Body of pancreas (tissue), 4 donors: Measurements from ENCODE around the gene FGF12. TPM values are rescaled to one million over a fixed set of nuclear protein-coding genes. Genes with fewer than 3 reads are reported as not detected.

Experiments
- ATAC-seq: fragments of 150-250 bp; one replicate; pipeline ENCODE4 v1.9.1; 2016
- DNase-seq, 4 donors: peaks; one replicate each; pipeline ENCODE4 v3.0.0-alpha.2; 2019
- H3K27ac ChIP-seq, 4 donors: fragments of 200-600 bp; sonication (generic); 1 replicate in 3 of 4; 2 replicates in 1 of 4; pipeline versions ENCODE4 v1.5.1 to v1.6.1; 2016 to 2019; ENCODE audit warnings: mild to moderate bottlenecking in 1 of 4, mixed read lengths in 1 of 4, moderate library complexity in 1 of 4
- H3K27me3 ChIP-seq, 2 donors: fragments of 200-600 bp; sonication (generic); one replicate each; pipeline ENCODE4 v1.6.0; 2016; ENCODE audit warnings: mild to moderate bottlenecking in 1 of 2
- H3K36me3 ChIP-seq, 2 donors: fragments of 200-600 bp; sonication (generic); replicated peaks in 1 of 2; 2 replicates each; pipeline ENCODE4 v1.5.1; 2016; ENCODE audit warnings: low read depth in 2 of 2; ENCODE audit not compliant: insufficient read depth in 1 of 2
- H3K4me1 ChIP-seq: fragments of 200-600 bp; sonication (generic); one replicate; pipeline ENCODE4 v1.6.0; 2016
- H3K4me3 ChIP-seq, 2 donors: fragments of 200-600 bp; sonication (generic); 1 replicate in 1 of 2; 2 replicates in 1 of 2; pipeline ENCODE4 v1.5.1; 2016 to 2019
- H3K9me3 ChIP-seq, 3 donors: fragments of 200-600 bp; sonication (generic); 1 replicate in 2 of 3; 2 replicates in 1 of 3; pipeline ENCODE4 v1.5.1; 2016
- POLR2A ChIP-seq, 3 donors: fragments of 450-650 bp; IDR thresholded peaks; one replicate each; pipeline ENCODE4 v1.6.1; 2016; ENCODE audit warnings: antibody characterized with exemption in 3 of 3, mild to moderate bottlenecking in 2 of 3
- WGBS, 2 donors: methylation state at CpG; one replicate each; pipeline ENCODE4 v1.1.5; 2017; 5-methylcytosine and 5-hydroxymethylcytosine counted together
- intact Hi-C: fragments of 100-400 bp; cut with DNase I; formaldehyde crosslinking; loops from one replicate; pipeline ENCODE4 v1.15.1; 2023
- total RNA-seq, 2 donors: library from RNA; depleted of rRNA; stranded (reverse); fragments of >200 nt; gene quantifications; one replicate each; pipeline ENCODE4 v1.1.0, GENCODE V29; 2016
- TF ChIP-seq, protein P1 (sequence below), 7 experiments: fragments of 450-650 bp in 4 of 7; fragments of 200-600 bp in 3 of 7; sonication (generic) in 3 of 7; IDR thresholded peaks; one replicate each; pipeline ENCODE4 v1.5.1; 2016 to 2019; ENCODE audit warnings: antibody characterized with exemption in 7 of 7

The FGF12 gene
- total RNA-seq, 2 donors from 2014 or later = 0.99 to 2.3 TPM

DNA sequence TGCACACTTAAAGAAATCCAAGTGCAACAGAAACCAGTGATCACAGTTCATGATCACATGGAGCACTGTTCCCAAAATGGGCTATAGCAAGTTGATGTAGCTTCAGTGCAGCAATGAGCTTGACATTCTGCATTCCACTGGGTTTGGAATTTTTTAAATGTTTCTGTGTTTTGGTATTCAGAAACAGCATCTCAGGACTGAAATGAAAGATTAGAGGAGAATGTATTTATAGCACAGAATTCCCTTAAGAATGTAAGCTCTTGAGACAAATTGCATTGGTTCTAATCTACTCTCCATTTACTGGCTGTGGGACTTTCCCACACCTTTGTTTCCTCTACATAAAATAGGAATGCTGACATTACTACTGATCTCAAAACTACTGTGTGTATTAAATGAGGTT is 162.7 kb downstream of the FGF12 start:
- TF ChIP-seq, protein P1, sequence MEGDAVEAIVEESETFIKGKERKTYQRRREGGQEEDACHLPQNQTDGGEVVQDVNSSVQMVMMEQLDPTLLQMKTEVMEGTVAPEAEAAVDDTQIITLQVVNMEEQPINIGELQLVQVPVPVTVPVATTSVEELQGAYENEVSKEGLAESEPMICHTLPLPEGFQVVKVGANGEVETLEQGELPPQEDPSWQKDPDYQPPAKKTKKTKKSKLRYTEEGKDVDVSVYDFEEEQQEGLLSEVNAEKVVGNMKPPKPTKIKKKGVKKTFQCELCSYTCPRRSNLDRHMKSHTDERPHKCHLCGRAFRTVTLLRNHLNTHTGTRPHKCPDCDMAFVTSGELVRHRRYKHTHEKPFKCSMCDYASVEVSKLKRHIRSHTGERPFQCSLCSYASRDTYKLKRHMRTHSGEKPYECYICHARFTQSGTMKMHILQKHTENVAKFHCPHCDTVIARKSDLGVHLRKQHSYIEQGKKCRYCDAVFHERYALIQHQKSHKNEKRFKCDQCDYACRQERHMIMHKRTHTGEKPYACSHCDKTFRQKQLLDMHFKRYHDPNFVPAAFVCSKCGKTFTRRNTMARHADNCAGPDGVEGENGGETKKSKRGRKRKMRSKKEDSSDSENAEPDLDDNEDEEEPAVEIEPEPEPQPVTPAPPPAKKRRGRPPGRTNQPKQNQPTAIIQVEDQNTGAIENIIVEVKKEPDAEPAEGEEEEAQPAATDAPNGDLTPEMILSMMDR (IDR thresholded peaks at IDR 0.05) = no peak
- no peak for TF ChIP-seq POLR2A (IDR thresholded peaks at IDR 0.05)
- Histone ChIP-seq H3K4me3 (no peak overlapping the region), H3K9me3 (no peaks in the 10 kb centered on the region), H3K27ac (no peak overlapping the region), H3K36me3 (no peaks in the 10 kb centered on the region), H3K27me3 (no peaks in the 10 kb centered on the region), H3K4me1 (no peaks in the 10 kb centered on the region)
- intact Hi-C loops = loop anchor here (5.0 kb wide), 1 partner anchor 238 kb away; no protein-coding TSS in a partner anchor
- DNase-seq (no peak), ATAC-seq (no peak)

DNA sequence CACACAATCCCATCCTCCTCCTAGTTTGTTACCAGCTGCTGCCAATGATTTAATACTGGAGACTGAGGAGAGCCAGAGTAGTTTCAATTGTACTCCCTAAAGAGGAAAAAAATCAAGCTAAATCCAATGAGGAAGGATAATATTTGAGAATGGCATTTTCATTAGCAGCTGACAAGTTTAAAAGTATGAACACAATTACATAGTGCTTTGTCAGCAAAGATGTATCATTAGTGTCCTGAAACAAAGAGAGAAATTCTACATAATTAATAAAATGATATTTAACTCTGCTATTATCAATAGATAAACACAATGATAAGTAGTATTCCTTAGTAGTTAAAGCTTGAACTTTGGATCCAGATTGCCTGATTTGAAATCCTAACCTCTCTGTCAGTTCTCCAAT is 163.9 kb downstream of the FGF12 start:
- no peak for ATAC-seq
- intact Hi-C loops = no loop called here

DNA sequence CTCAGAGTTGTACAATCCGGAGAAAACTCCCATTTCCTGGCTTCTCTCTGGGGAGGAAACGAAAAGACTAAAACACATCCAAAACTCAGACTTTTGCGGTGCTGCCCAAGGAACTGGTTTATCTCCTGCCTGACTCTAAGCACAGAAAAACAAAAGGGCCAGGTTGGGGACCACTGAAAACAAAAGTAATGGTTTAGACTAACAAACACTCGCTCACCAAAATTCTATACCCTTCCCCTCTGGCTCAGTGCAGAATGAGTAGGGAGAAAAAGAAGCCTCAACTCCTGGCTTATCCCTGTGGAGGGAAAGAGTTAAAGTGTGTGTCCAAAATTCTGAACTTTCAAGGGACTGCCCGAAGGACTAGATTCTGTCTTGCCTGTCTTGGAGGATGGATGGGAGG is 173.6 kb downstream of the FGF12 start:
- TF ChIP-seq POLR2A (IDR thresholded peaks at IDR 0.05) = no peak
- TF ChIP-seq, protein P1 (IDR thresholded peaks at IDR 0.05) = no peak
- ATAC-seq (no peak), DNase-seq (no peak)
- no peaks in the 10 kb centered on the region for H3K36me3 ChIP-seq
- no peaks in the 10 kb centered on the region for H3K4me1 ChIP-seq
- H3K27ac ChIP-seq = no peak overlapping the region
- no peaks in the 10 kb centered on the region for H3K27me3 ChIP-seq
- no peaks in the 10 kb centered on the region for H3K9me3 ChIP-seq
- 62 to 69% methylated on average over 5 of the region's 5 CpGs for WGBS, 2 donors
- H3K4me3 ChIP-seq = no peak overlapping the region
- intact Hi-C loops = no loop called here

More for the DNA sequence above, 163.9 kb downstream of the FGF12 start:
- DNase-seq = no peak
- H3K4me1 ChIP-seq = no peaks in the 10 kb centered on the region
- H3K36me3 ChIP-seq = no peaks in the 10 kb centered on the region
- no peak overlapping the region for H3K27ac ChIP-seq
- TF ChIP-seq, protein P1 (IDR thresholded peaks at IDR 0.05) = no peak
- TF ChIP-seq POLR2A (IDR thresholded peaks at IDR 0.05) = no peak
- no peak overlapping the region for H3K4me3 ChIP-seq
- no peaks in the 10 kb centered on the region for H3K9me3 ChIP-seq
- no peaks in the 10 kb centered on the region for H3K27me3 ChIP-seq

DNA sequence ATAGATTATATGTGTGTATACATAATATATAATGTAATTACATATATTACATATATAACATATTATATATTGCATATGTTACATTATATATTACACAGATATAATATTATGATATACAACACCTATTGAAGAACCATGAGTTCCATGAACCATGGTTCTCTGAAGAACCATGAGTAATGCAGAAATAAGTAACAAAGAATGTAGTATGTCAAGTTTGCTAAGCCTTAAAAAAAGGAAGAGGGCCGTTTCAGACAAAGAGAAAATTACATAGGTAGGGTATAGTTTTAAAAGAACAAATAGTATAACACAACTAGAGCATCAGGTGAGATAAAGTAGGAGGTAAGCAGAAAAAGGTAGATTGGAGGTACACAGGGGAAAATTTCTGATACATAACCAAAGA is 177.0 kb downstream of the FGF12 start:
- H3K27ac ChIP-seq = no peak overlapping the region
- TF ChIP-seq, protein P1 (IDR thresholded peaks at IDR 0.05) = no peak
- no peak for TF ChIP-seq POLR2A (IDR thresholded peaks at IDR 0.05)
- intact Hi-C loops = no loop called here
- H3K9me3 ChIP-seq = no peaks in the 10 kb centered on the region
- no peaks in the 10 kb centered on the region for H3K36me3 ChIP-seq
- H3K4me3 ChIP-seq = no peak overlapping the region
- H3K4me1 ChIP-seq = no peaks in the 10 kb centered on the region
- DNase-seq (no peak), ATAC-seq (no peak)
- WGBS, 2 donors = 13 to 31% methylated on average over 1 of the region's 1 CpG
- H3K27me3 ChIP-seq = no peaks in the 10 kb centered on the region

DNA sequence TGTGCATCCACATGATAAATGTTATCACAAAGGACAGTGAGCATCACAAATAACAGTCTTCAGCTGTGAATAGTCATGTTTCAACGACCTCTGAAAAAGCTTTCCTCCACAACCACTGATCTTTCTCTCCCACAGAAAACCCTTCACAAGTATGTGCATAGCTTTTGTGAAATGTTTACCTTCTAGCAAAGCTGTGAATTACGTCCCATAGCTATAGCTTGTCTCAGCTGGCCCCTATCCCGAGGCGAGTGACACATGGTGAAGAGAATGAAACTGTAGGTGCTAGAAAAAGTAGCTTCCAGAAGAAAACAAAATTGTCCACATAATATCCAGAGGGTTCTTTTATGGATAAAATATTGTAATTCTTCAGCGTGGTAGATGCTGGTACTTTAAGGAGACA is 182.0 kb downstream of the FGF12 start:
- WGBS, 2 donors = 30 to 37% methylated on average over 5 of the region's 5 CpGs
- intact Hi-C loops = no loop called here

More for the DNA sequence above, 182.0 kb downstream of the FGF12 start:
- Histone ChIP-seq H3K4me1 (no peaks in the 10 kb centered on the region), H3K27ac (no peak overlapping the region), H3K36me3 (no peaks in the 10 kb centered on the region), H3K9me3 (no peaks in the 10 kb centered on the region), H3K4me3 (no peak overlapping the region), H3K27me3 (no peaks in the 10 kb centered on the region)
- TF ChIP-seq, protein P1 (IDR thresholded peaks at IDR 0.05) = no peak
- ATAC-seq (no peak), DNase-seq (no peak)
